GM12878 (cell line): ENCODE results near the gene RELT. TPM values are rescaled to one million over a fixed set of nuclear protein-coding genes. Genes with fewer than 3 reads are reported as not detected.
A peak's percentile ranks its signal among the peaks of the same experiment; 100 is the strongest.

Experiments
- ATAC-seq: fragments of 200-7000 bp; cut with Tn5 transposase; 3 replicates; pipeline ENCODE4 v1.9.1; 2020; ENCODE audit warnings: mild to moderate bottlenecking, moderate library complexity
- BruUV-seq: library from RNA; stranded (reverse); fragments of 400-500 nt; replicated peaks from 2 replicates; lab custom pipeline; 2021; lab: Mats Ljungman, UMichigan
- CTCF ChIA-PET: fragments of 300-600 bp; sonication (Branson Sonifier 250); formaldehyde crosslinking; extraction: SDS; loops from one replicate; lab custom pipeline; 2021; ENCODE audit warnings: inconsistent platforms; lab: Yijun Ruan, JAX
- POLR2A ChIA-PET: fragments of 350-600 bp; formaldehyde crosslinking; extraction: SDS; loops from one replicate; lab custom pipeline; 2021; ENCODE audit warnings: inconsistent platforms; lab: Charles Lee
- RAD21 ChIA-PET: fragments of 300-600 bp; sonication (Branson Sonifier 250); formaldehyde crosslinking; loops from one replicate; lab custom pipeline; 2023; ENCODE audit warnings: antibody characterized with exemption; ENCODE audit not compliant: unreplicated experiment; lab: Charles Lee
- SMC1A ChIA-PET: fragments of 300-600 bp; sonication (Branson Sonifier 250); formaldehyde crosslinking; loops from one replicate; lab custom pipeline; 2023; ENCODE audit not compliant: unreplicated experiment, uncharacterized antibody; lab: Charles Lee
- DNase-seq: peaks from one replicate; pipeline ENCODE4 v3.0.0-alpha.2; 2011; ENCODE audit warnings: low read depth, low spot score
- FAIRE-seq: peaks from 3 replicates; lab custom pipeline; 2011; peaks lifted over from hg19 to GRCh38; lab: Jason Lieb, UNC
- H2AFZ ChIP-seq: 2 replicates; pipeline ENCODE4 v1.6.0; 2011; ENCODE audit warnings: low read depth, low read length, control low read depth; ENCODE audit not compliant: control insufficient read depth
- H3K27ac ChIP-seq: 2 replicates; pipeline ENCODE4 v1.5.1; 2011; ENCODE audit warnings: control low read depth; ENCODE audit not compliant: control insufficient read depth, insufficient read depth
- H3K27me3 ChIP-seq, 2 experiments: replicated peaks in 1 of 2; 2 replicates each; pipeline versions ENCODE4 v1.6.0 to v1.6.1; 2011; ENCODE audit warnings: low read length in 1 of 2; ENCODE audit not compliant: control insufficient read depth in 2 of 2, insufficient read depth in 2 of 2
- H3K36me3 ChIP-seq, 2 experiments: 2 replicates each; pipeline ENCODE4 v1.5.1; 2011; ENCODE audit warnings: low read length in 1 of 2; ENCODE audit not compliant: control insufficient read depth in 2 of 2, insufficient read depth in 2 of 2
- H3K4me1 ChIP-seq: 2 replicates; pipeline ENCODE4 v1.6.1; 2011; ENCODE audit warnings: mild to moderate bottlenecking, low read length, moderate library complexity, mixed read lengths; ENCODE audit not compliant: control insufficient read depth, insufficient read depth
- H3K4me2 ChIP-seq: 2 replicates; pipeline ENCODE4 v1.6.0; 2011; ENCODE audit warnings: control low read depth; ENCODE audit not compliant: control insufficient read depth, insufficient read depth
- H3K4me3 ChIP-seq: fragments of 200-600 bp; sonication (generic); 2 replicates; pipeline ENCODE4 v1.5.1; 2016
- H3K79me2 ChIP-seq: 2 replicates; pipeline ENCODE4 v1.6.0; 2011; ENCODE audit warnings: low read length; ENCODE audit not compliant: control insufficient read depth, insufficient read depth
- H3K9ac ChIP-seq: 2 replicates; pipeline ENCODE4 v1.8.0; 2011; ENCODE audit warnings: low read length, control low read depth, mixed read lengths; ENCODE audit not compliant: control insufficient read depth, insufficient read depth
- H3K9me3 ChIP-seq: replicated peaks from 3 replicates; pipeline ENCODE4 v1.5.1; 2011; ENCODE audit warnings: mild to moderate bottlenecking, low read length; ENCODE audit not compliant: control insufficient read depth, insufficient read depth
- H4K20me1 ChIP-seq: 2 replicates; pipeline ENCODE4 v1.6.0; 2011; ENCODE audit not compliant: control insufficient read depth, insufficient read depth
- ASH2L ChIP-seq: fragments of 300-600, 200-600 bp; sonication (generic); IDR thresholded peaks from 2 replicates; pipeline ENCODE4 v1.6.1; 2017; ENCODE audit warnings: low read depth, mild to moderate bottlenecking, borderline replicate concordance
- ATF2 ChIP-seq: IDR thresholded peaks from 2 replicates; pipeline ENCODE4 v1.6.1; 2012; ENCODE audit warnings: low read length, inconsistent platforms
- BRCA1 ChIP-seq: IDR thresholded peaks from 2 replicates; pipeline ENCODE4 v1.6.1; 2011; ENCODE audit warnings: low read depth, low read length, improper control_type of control experiment
- CBFB ChIP-seq: IDR thresholded peaks from 2 replicates; pipeline ENCODE4 v1.6.1; 2016; ENCODE audit warnings: antibody characterized with exemption, low read depth
- E4F1 ChIP-seq: fragments of 450-650 bp; IDR thresholded peaks from 2 replicates; pipeline ENCODE4 v1.6.1; 2018; ENCODE audit warnings: borderline replicate concordance, mild to moderate bottlenecking; ENCODE audit not compliant: partially characterized antibody
- HDAC6 ChIP-seq: fragments of 200-600 bp; sonication (generic); IDR thresholded peaks from one replicate; pipeline ENCODE4 v1.8.0; 2017; ENCODE audit warnings: antibody characterized with exemption; ENCODE audit not compliant: unreplicated experiment
- NFIC ChIP-seq: IDR thresholded peaks from 2 replicates; pipeline ENCODE4 v1.6.1; 2012; ENCODE audit warnings: low read depth, mild to moderate bottlenecking, inconsistent platforms, low read length, moderate library complexity
- NR2F1 ChIP-seq: fragments of 450-650 bp; conservative IDR thresholded peaks from 2 replicates; pipeline ENCODE4 v1.6.1; 2017; ENCODE audit warnings: mild to moderate bottlenecking
- RELA ChIP-seq: fragments of 450-650 bp; IDR thresholded peaks from 2 replicates; pipeline ENCODE4 v1.8.0; 2014; ENCODE audit warnings: borderline replicate concordance; ENCODE audit not compliant: partially characterized antibody
- SIX5 ChIP-seq: IDR thresholded peaks from 2 replicates; pipeline ENCODE4 v1.6.1; 2011; ENCODE audit warnings: mild to moderate bottlenecking, low read depth, low read length, moderate library complexity; ENCODE audit not compliant: severe bottlenecking
- SMAD1 ChIP-seq: fragments of 450-650 bp; IDR thresholded peaks from 2 replicates; pipeline ENCODE4 v1.6.1; 2018; ENCODE audit warnings: mild to moderate bottlenecking, low read depth; ENCODE audit not compliant: partially characterized antibody
- SMARCA5 ChIP-seq: fragments of 450-650 bp; IDR thresholded peaks from 2 replicates; pipeline ENCODE4 v1.6.1; 2017; ENCODE audit warnings: mild to moderate bottlenecking
- ZNF384 ChIP-seq: IDR thresholded peaks from 2 replicates; pipeline ENCODE4 v1.6.1; 2012; ENCODE audit warnings: low read depth, mild to moderate bottlenecking, low read length, improper control_type of control experiment, borderline replicate concordance
- WGBS: methylation state at CpG from one replicate; pipeline ENCODE4 v1.1.6; 2016; ENCODE audit warnings: low lambda C conversion rate; ENCODE audit not compliant: insufficient replicate concordance, insufficient coverage; ENCODE audit errors: missing lambda C conversion rate; 5-methylcytosine and 5-hydroxymethylcytosine counted together
- in situ Hi-C: fragments of 300-500 bp; cut with MboI; formaldehyde crosslinking; loops from 9 replicates; pipeline ENCODE4 v1.14.3; 2018; ENCODE audit warnings: mixed read lengths
- intact Hi-C: fragments of 100-400 bp; cut with micrococcal nuclease; formaldehyde crosslinking; loops from one replicate; pipeline ENCODE4 v1.14.2; 2022; ENCODE audit not compliant: unreplicated experiment
- polyA plus RNA-seq, 11 experiments: library from polyadenylated mRNA; depleted of rRNA in 4 of 11; unstranded in 6 of 11; stranded (reverse) in 5 of 11; fragments of >200 nt; fragmentation: Nextera tagmentation in 4 of 11; fragmentation: Illumina TruSeq in 1 of 11; extraction: Ambion mirVana in 4 of 11; extraction: Trizol in 1 of 11; gene quantifications; 1 replicate in 1 of 11; 2 replicates in 10 of 11; pipeline versions ENCODE4 v1.2.1 to v1.2.3, GENCODE V29; 2011 to 2016; ENCODE audit warnings: inconsistent platforms in 2 of 11, missing spikeins in 2 of 11, low read depth in 1 of 11
- total RNA-seq, 4 experiments: library from RNA; depleted of rRNA in 3 of 4; stranded (reverse); fragments of >200 nt in 3 of 4; fragmentation: Illumina TruSeq in 1 of 4; extraction: Trizol in 1 of 4; gene quantifications; 2 replicates each; pipeline versions ENCODE4 v1.2.1 to v1.2.3, GENCODE V29; 2013 to 2021
- TF ChIP-seq, protein P1 (sequence below): IDR thresholded peaks from 2 replicates; pipeline ENCODE4 v1.6.1; 2012; ENCODE audit warnings: low read depth, low read length, improper control_type of control experiment
- TF ChIP-seq, protein P2 (sequence below): fragments of 450-650 bp; IDR thresholded peaks from 2 replicates; pipeline ENCODE4 v1.6.1; 2017; ENCODE audit warnings: low read depth, mild to moderate bottlenecking, moderate library complexity

RELT gene
- total and polyA plus RNA-seq, 10 of the 15 experiments (the other 5 are each of a cell fraction or from before 2014, with no cell fraction given) = 1.2 to 28.5 (median 10.8) TPM

DNA sequence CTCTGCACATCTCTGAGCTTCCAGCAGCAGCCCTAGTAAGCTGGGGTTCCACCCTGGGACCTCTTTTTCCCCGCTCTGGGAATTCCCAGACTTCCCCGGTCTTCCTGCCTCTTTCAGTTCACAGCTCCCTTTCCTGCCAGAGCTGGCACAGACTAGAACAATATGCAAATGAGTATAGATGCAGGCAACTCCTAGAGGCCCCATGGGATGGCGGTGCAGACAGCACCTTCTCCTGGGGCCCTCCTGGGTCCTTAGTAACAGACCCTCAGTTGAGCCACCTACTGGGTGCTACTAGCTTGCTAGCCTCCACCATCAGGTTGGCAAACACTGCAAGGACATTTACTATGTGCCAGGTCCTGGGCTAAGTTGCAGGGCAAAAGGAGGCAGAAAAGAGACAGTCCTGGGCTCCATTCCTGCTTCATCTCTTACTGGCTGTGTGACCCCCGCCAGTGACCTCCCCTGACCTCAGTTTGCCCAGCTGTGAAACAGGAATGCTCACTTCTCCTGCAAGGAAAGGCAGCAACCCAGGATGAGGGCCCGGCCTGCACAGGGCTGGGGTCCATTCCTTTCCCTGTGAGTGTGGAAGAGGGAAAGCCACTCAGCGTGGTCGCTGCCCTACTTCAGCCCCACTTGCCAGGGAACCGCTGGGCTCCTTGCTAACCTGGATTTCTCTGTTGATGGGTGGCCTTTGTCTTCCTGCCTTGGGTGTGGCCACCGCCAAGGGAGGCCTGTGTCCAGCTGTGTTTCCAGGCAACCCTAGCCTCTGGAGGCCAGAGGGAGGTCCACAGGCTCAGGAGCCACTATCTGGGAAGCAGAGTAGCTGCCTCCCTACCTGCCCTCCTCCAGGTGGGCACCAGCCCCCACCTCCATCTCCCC lies 7.3 kb downstream of the RELT start:
- H3K36me3 ChIP-seq = peaks cover 0 to 4% of the 10 kb centered on the region in 2 experiments; a peak in 3 of 4 replicates
- no peaks in the 10 kb centered on the region for H3K9me3 ChIP-seq
- DNase-seq (no peak), FAIRE-seq (no peak), ATAC-seq (peak; percentile 8)
- no peak overlapping the region for H2AFZ ChIP-seq
- H3K79me2 ChIP-seq = peaks cover 100% of the 10 kb centered on the region
- ChIA-PET CTCF (interaction anchor here (0.5 to 25.6 kb wide), 14 partner anchors 10 to 1110 kb away, joined by 3 to 400 read pairs (median 4); no protein-coding TSS in a partner anchor), RAD21 (interaction anchor here (0.7 to 3.1 kb wide), 9 partner anchors 9 to 279 kb away, joined by 3 to 14 read pairs (median 3); partner anchors contain the start of gene ARHGEF17), SMC1A (interaction anchor here (0.5 to 3.3 kb wide), 12 partner anchors 10 to 278 kb away, joined by 3 to 12 read pairs (median 4); no protein-coding TSS in a partner anchor), POLR2A (interaction anchor here (0.7 to 2.3 kb wide), 6 partner anchors 16 to 234 kb away, joined by 3 to 9 read pairs (median 3); no protein-coding TSS in a partner anchor)
- H3K4me2 ChIP-seq = peak overlapping the region; percentile 88
- H3K27me3 ChIP-seq = no peaks in the 10 kb centered on the region
- no peaks in the 10 kb centered on the region for H4K20me1 ChIP-seq
- peaks cover 96% of the 10 kb centered on the region for H3K4me1 ChIP-seq
- peak overlapping the region; percentile 95 for H3K27ac ChIP-seq
- in situ Hi-C loops (no loop called here), intact Hi-C loops (no loop called here)
- WGBS = 12% methylated on average over 9 of the region's 9 CpGs
- H3K9ac ChIP-seq = peak overlapping the region; percentile 65
- peak overlapping the region; percentile 66 for H3K4me3 ChIP-seq
- no TSS peak for BruUV-seq
- TF ChIP-seq BRCA1 (no peak), SMAD1 (no peak), NR2F1 (peak; percentile 65; the same call in 1 of the 2 replicates), ASH2L (no peak), NFIC (no peak), SMARCA5 (no peak), CBFB (no peak), ZNF384 (no peak), E4F1 (no peak), RELA (peak; percentile 28), HDAC6 (no peak), SIX5 (no peak), ATF2 (no peak)
- TF ChIP-seq, protein P1, sequence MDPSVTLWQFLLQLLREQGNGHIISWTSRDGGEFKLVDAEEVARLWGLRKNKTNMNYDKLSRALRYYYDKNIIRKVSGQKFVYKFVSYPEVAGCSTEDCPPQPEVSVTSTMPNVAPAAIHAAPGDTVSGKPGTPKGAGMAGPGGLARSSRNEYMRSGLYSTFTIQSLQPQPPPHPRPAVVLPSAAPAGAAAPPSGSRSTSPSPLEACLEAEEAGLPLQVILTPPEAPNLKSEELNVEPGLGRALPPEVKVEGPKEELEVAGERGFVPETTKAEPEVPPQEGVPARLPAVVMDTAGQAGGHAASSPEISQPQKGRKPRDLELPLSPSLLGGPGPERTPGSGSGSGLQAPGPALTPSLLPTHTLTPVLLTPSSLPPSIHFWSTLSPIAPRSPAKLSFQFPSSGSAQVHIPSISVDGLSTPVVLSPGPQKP = 0 out of 2 replicates have a peak, but pooled peaks have one; percentile 12
- TF ChIP-seq, protein P2, sequence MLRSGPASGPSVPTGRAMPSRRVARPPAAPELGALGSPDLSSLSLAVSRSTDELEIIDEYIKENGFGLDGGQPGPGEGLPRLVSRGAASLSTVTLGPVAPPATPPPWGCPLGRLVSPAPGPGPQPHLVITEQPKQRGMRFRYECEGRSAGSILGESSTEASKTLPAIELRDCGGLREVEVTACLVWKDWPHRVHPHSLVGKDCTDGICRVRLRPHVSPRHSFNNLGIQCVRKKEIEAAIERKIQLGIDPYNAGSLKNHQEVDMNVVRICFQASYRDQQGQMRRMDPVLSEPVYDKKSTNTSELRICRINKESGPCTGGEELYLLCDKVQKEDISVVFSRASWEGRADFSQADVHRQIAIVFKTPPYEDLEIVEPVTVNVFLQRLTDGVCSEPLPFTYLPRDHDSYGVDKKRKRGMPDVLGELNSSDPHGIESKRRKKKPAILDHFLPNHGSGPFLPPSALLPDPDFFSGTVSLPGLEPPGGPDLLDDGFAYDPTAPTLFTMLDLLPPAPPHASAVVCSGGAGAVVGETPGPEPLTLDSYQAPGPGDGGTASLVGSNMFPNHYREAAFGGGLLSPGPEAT = peak; percentile 80
